T-cell (primary cell): ENCODE data around the gene SCGB3A2. TPM values are rescaled to one million over a fixed set of nuclear protein-coding genes. Genes with fewer than 3 reads are reported as not detected.

Source experiments
- ATAC-seq, 4 experiments: fragments of 200-7000 bp in 3 of 4; fragments of 150-1000 bp in 1 of 4; cut with Tn5 transposase; replicated peaks in 1 of 4; 1 replicate in 3 of 4; 2 replicates in 1 of 4; pipeline ENCODE4 v1.10.0; 2021; ENCODE audit warnings: moderate library complexity in 3 of 4, mild to moderate bottlenecking in 2 of 4, moderate number of reproducible peaks in 1 of 4
- CTCF ChIA-PET, 2 donors: fragments of 300-600 bp; sonication (Branson Sonifier 250); formaldehyde crosslinking; loops; one replicate each; lab custom pipeline; 2022; ENCODE audit warnings: antibody characterized with exemption in 2 of 2; lab: Charles Lee
- POLR2A ChIA-PET, 2 donors: fragments of 300-600 bp; sonication (Branson Sonifier 250); formaldehyde crosslinking; loops; one replicate each; lab custom pipeline; 2022; ENCODE audit warnings: antibody characterized with exemption in 2 of 2; lab: Charles Lee
- DNase-seq, 35 experiments: peaks; one replicate each; pipeline versions ENCODE4 v3.0.0 to v3.0.0-alpha.2; 2013 to 2023
- H3K27ac ChIP-seq: one replicate; pipeline ENCODE4 v1.5.1; 2013; ENCODE audit warnings: low read length
- H3K27me3 ChIP-seq, 2 experiments: replicated peaks in 1 of 2; 1 replicate in 1 of 2; 2 replicates in 1 of 2; pipeline versions ENCODE4 v1.6.1 to v1.7.0; 2013; ENCODE audit warnings: low read length in 1 of 2, mixed read lengths in 1 of 2; ENCODE audit not compliant: control insufficient read depth in 2 of 2, insufficient read depth in 2 of 2; ENCODE audit errors: extremely low read depth in 1 of 2
- H3K36me3 ChIP-seq, 2 donors: 1 replicate in 1 of 2; 2 replicates in 1 of 2; pipeline versions ENCODE4 v1.6.1 to v1.7.0; 2013; ENCODE audit warnings: low read length in 1 of 2; ENCODE audit not compliant: control insufficient read depth in 2 of 2, insufficient read depth in 1 of 2; ENCODE audit errors: extremely low read depth in 1 of 2
- H3K4me1 ChIP-seq, 2 experiments: 1 replicate in 1 of 2; 2 replicates in 1 of 2; pipeline versions ENCODE4 v1.6.1 to v1.7.0; 2013; ENCODE audit warnings: low read length in 2 of 2, mixed read lengths in 1 of 2; ENCODE audit not compliant: insufficient read depth in 2 of 2, control insufficient read depth in 1 of 2; ENCODE audit errors: extremely low read depth in 1 of 2
- H3K4me3 ChIP-seq, 2 donors: 1 replicate in 1 of 2; 2 replicates in 1 of 2; pipeline versions ENCODE4 v1.5.1 to v1.7.0; 2013; ENCODE audit warnings: mild to moderate bottlenecking in 2 of 2, low read length in 1 of 2, moderate library complexity in 1 of 2; ENCODE audit not compliant: control insufficient read depth in 1 of 2; ENCODE audit errors: extremely low read depth in 1 of 2
- H3K9me3 ChIP-seq: 2 replicates; pipeline ENCODE4 v1.7.0; 2013
- H3K27ac Mint-ChIP-seq, 2 donors: one replicate each; pipeline ENCODE4 v1.8.0; 2020 to 2021; ENCODE audit warnings: mild to moderate bottlenecking in 2 of 2, mixed read lengths in 2 of 2
- H3K27me3 Mint-ChIP-seq, 2 donors: one replicate each; pipeline ENCODE4 v1.8.0; 2021 to 2022; ENCODE audit warnings: mixed read lengths in 2 of 2
- H3K36me3 Mint-ChIP-seq: one replicate; pipeline ENCODE4 v1.8.0; 2021; ENCODE audit warnings: mixed read lengths
- H3K4me1 Mint-ChIP-seq, 3 donors: one replicate each; pipeline ENCODE4 v1.8.0; 2020 to 2022; ENCODE audit warnings: mixed read lengths in 3 of 3, mild to moderate bottlenecking in 1 of 3
- H3K4me3 Mint-ChIP-seq, 3 donors: one replicate each; pipeline ENCODE4 v1.8.0; 2020 to 2022; ENCODE audit warnings: mild to moderate bottlenecking in 3 of 3, mixed read lengths in 3 of 3, moderate library complexity in 3 of 3
- H3K9me3 Mint-ChIP-seq, 3 donors: one replicate each; pipeline ENCODE4 v1.8.0; 2020 to 2022; ENCODE audit warnings: mixed read lengths in 3 of 3
- WGBS: methylation state at CpG from one replicate; pipeline ENCODE4 v1.1.5; 2013; ENCODE audit warnings: missing lambda C conversion rate; ENCODE audit not compliant: insufficient coverage; 5-methylcytosine and 5-hydroxymethylcytosine counted together
- total RNA-seq, 35 experiments: library from RNA in 6 of 35; stranded (reverse) in 6 of 35; fragments of 120-200 nt in 1 of 35; gene quantifications; one replicate each; pipeline versions ENCODE4 v1.2.1 to v1.2.4 and lab custom pipeline; 2013 to 2026

Gene SCGB3A2
- total RNA-seq, 5 donors from 2014 or later (not counting 1 experiment from before 2014, with no cell fraction given) = 0.99 TPM; not detected in 4

DNA sequence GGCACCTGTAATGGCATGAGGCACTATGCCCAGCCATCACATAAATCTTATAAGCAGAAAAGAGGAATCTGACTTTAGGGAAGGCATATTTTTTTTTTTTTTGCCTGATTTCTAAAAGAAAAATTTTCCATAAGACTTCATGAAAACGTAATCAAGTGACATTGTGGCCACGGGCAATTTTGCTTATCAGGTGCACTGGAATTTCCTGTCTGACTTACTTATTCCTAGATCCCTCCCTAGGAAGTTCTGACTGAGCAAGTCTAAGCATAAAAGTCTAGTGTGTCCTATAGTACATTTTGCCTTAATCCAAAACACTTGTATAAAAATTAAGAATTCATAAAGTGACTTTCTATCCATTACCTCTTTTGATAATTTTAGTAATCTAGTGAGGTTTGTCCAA is 15.3 kb downstream of the SCGB3A2 start:
- 10% methylated on average over 2 of the region's 2 CpGs for WGBS
- Histone ChIP-seq H3K27me3 (no peaks in the 10 kb centered on the region), H3K4me3 (no peak overlapping the region), H3K4me1 (no peaks in the 10 kb centered on the region), H3K36me3 (no peaks in the 10 kb centered on the region), H3K27ac (no peak overlapping the region), H3K9me3 (no peaks in the 10 kb centered on the region)
- Mint-ChIP-seq H3K9me3 (no peaks in the 10 kb centered on the region), H3K4me3 (no peak overlapping the region), H3K36me3 (no peaks in the 10 kb centered on the region), H3K4me1 (no peaks in the 10 kb centered on the region), H3K27ac (no peak overlapping the region), H3K27me3 (peaks cover 3% of the 10 kb centered on the region in 2 donors)
- no peak for ATAC-seq
- POLR2A ChIA-PET = no interaction called here
- CTCF ChIA-PET = no interaction called here
- DNase-seq = no peak

DNA sequence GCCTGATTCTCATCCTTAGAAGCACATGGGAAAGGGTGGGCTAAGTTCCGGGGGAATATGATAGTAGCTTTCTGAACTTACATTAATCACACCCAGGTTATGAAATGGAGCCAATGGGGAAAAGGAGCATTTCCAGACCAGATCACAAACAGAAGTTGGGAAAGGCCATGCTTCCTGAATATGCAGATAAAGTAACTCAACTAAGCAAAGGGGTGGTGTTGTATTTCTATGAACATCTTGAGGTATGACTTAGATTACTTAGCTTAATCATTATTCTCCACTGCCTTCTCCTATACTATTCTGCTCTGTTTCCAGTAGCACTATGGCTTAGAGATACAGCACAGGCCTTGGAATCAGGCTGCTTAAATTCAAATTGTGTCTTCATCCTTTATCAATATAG is 17.4 kb downstream of the SCGB3A2 start:
- H3K27ac ChIP-seq = no peak overlapping the region
- ChIA-PET CTCF (no interaction called here), POLR2A (no interaction called here)
- no peaks in the 10 kb centered on the region for H3K36me3 Mint-ChIP-seq
- peaks cover 0 to 9% of the 10 kb centered on the region in 2 donors for H3K27me3 Mint-ChIP-seq
- WGBS = no CpG with 5 or more reads among the region's 1 CpG
- DNase-seq (no peak), ATAC-seq (no peak)
- H3K4me3 ChIP-seq = no peak overlapping the region
- H3K9me3 ChIP-seq = no peaks in the 10 kb centered on the region
- H3K27me3 ChIP-seq = no peaks in the 10 kb centered on the region
- no peaks in the 10 kb centered on the region for H3K9me3 Mint-ChIP-seq
- no peaks in the 10 kb centered on the region for H3K4me1 ChIP-seq
- no peak overlapping the region for H3K4me3 Mint-ChIP-seq
- no peaks in the 10 kb centered on the region for H3K36me3 ChIP-seq
- H3K27ac Mint-ChIP-seq = no peak overlapping the region
- H3K4me1 Mint-ChIP-seq = no peaks in the 10 kb centered on the region

DNA sequence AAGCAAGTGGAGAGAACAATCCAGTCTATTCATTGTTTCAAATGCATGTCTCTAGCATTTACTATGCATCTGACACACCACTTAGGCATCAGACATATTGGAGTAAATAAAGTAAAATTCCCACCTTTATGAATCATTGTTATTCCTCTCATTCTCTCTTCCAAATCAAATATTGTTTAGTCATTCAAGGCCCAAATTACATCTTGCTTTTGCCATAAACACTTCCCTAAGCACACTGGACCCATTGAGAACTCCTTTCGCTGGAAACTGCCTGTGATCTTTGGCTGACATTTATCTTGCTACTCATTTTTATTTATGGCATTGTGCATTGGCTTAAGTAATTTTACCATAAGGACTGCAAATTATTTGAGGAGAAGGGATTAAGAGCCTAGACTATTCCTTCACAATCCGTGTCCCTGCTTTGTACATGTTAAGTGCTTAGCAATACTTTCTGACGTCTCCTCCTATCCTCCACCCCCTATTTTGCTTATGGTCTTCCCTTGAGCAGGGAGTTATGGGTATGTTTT is 20.4 kb downstream of the SCGB3A2 start:
- Mint-ChIP-seq H3K27me3 (peaks cover 0 to 6% of the 10 kb centered on the region in 2 donors), H3K27ac (no peak overlapping the region), H3K9me3 (no peaks in the 10 kb centered on the region), H3K4me3 (no peak overlapping the region), H3K36me3 (no peaks in the 10 kb centered on the region), H3K4me1 (no peaks in the 10 kb centered on the region)
- CTCF ChIA-PET = no interaction called here
- POLR2A ChIA-PET = no interaction called here
- DNase-seq (no peak), ATAC-seq (no peak)
- WGBS = no CpG with 5 or more reads among the region's 3 CpGs
- no peak overlapping the region for H3K27ac ChIP-seq
- H3K4me3 ChIP-seq = no peak overlapping the region
- no peaks in the 10 kb centered on the region for H3K36me3 ChIP-seq
- no peaks in the 10 kb centered on the region for H3K9me3 ChIP-seq
- H3K4me1 ChIP-seq = no peaks in the 10 kb centered on the region
- no peaks in the 10 kb centered on the region for H3K27me3 ChIP-seq

DNA sequence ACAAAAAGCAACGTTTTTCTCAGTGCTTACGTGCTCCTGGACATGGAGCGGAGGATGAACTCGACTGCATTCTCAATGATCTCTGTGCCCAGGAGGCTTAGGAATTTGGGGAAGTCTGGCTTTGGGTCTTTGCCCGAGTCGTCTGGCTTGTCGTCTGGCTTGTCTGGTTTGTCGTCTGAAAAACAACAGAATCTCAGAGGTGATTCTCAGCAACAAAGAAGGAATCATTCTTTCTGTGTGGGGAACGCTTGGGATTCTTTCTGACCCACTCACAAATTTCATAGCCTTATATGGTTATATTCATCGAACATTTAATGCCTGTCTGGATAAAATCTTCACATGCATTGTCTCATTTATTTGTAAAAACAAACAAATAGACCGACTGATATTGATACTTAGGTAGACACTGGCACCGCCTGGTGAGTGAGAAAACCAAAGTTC is 23.1 kb downstream of the SCGB3A2 start:
- WGBS = 64% methylated on average over 5 of the region's 12 CpGs
- CTCF ChIA-PET = no interaction called here
- Histone ChIP-seq H3K4me1 (no peaks in the 10 kb centered on the region), H3K36me3 (no peaks in the 10 kb centered on the region), H3K9me3 (no peaks in the 10 kb centered on the region), H3K4me3 (no peak overlapping the region), H3K27ac (no peak overlapping the region), H3K27me3 (no peaks in the 10 kb centered on the region)
- Mint-ChIP-seq H3K4me3 (no peak overlapping the region), H3K27ac (no peak overlapping the region), H3K27me3 (peaks cover 0 to 6% of the 10 kb centered on the region in 2 donors), H3K36me3 (no peaks in the 10 kb centered on the region), H3K4me1 (no peaks in the 10 kb centered on the region), H3K9me3 (no peaks in the 10 kb centered on the region)
- POLR2A ChIA-PET = no interaction called here
- ATAC-seq = no peak
- DNase-seq = no peak

DNA sequence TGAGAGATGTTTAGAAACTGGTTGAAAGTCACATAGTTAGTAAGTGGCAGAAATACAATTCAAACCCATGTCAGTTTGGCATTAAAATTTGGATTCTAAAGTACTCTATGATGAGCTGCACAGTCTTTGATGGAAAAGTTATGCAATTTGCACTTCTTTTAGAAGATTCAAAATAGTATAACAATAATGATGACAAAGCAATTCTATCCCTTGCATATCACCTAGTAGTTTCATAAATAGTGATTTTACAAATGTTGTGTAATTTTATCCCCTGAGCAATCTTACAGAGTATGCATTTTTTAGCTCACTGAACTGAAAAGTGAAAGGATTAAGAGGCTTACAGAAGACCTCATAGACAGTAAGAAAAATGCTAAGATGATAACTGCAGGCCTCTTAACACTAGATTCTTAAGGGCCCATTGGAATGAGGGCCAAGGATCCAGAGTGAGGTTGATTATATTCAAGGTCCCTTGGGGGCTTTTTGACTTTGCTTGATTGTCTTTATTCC is 24.2 kb downstream of the SCGB3A2 start:
- Mint-ChIP-seq H3K9me3 (no peaks in the 10 kb centered on the region), H3K4me1 (no peaks in the 10 kb centered on the region), H3K36me3 (no peaks in the 10 kb centered on the region), H3K27ac (no peak overlapping the region), H3K27me3 (peaks cover 0 to 6% of the 10 kb centered on the region in 2 donors), H3K4me3 (no peak overlapping the region)
- no peak for ATAC-seq
- ChIA-PET CTCF (no interaction called here), POLR2A (no interaction called here)
- Histone ChIP-seq H3K4me1 (no peaks in the 10 kb centered on the region), H3K9me3 (no peaks in the 10 kb centered on the region), H3K27ac (no peak overlapping the region), H3K27me3 (no peaks in the 10 kb centered on the region), H3K4me3 (no peak overlapping the region), H3K36me3 (no peaks in the 10 kb centered on the region)
- no peak for DNase-seq

DNA sequence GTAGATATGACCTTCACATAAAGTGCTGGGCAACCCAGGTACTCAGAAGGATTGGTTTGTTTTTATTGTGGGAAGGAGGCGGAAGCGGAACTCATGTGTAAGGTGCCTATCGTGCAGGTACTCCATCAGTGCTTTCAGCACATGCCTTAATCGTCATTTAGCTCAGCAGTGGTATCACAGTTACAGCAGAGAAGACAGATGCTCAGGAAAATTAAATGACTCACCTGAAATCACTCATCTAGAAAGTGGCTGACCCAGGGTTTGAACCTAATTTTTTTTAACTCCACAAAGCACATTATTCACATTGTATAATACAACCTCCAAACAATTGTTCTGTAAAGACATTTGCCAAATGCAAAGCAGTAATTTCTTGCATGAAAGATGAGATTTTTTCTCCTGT is 25.6 kb downstream of the SCGB3A2 start:
- Histone ChIP-seq H3K27me3 (no peaks in the 10 kb centered on the region), H3K36me3 (no peaks in the 10 kb centered on the region), H3K4me1 (no peaks in the 10 kb centered on the region), H3K27ac (no peak overlapping the region), H3K4me3 (no peak overlapping the region), H3K9me3 (no peaks in the 10 kb centered on the region)
- ATAC-seq = no peak
- no peaks in the 10 kb centered on the region for H3K4me1 Mint-ChIP-seq
- peaks cover 0 to 8% (median 0%) of the 10 kb centered on the region in 3 donors for H3K9me3 Mint-ChIP-seq
- H3K27ac Mint-ChIP-seq = no peak overlapping the region
- POLR2A ChIA-PET = no interaction called here
- peaks cover 0 to 6% of the 10 kb centered on the region in 2 donors for H3K27me3 Mint-ChIP-seq
- no peaks in the 10 kb centered on the region for H3K36me3 Mint-ChIP-seq
- 77% methylated on average over 4 of the region's 4 CpGs for WGBS
- H3K4me3 Mint-ChIP-seq = no peak overlapping the region
- CTCF ChIA-PET = no interaction called here
- DNase-seq = no peak
